ENCODE data around the gene OTOP1. TPM values are rescaled to one million over a fixed set of nuclear protein-coding genes. Genes with fewer than 3 reads are reported as not detected.

OTOP1 gene
- total RNA-seq, 4 donors from 2014 or later, result not detected

DNA sequence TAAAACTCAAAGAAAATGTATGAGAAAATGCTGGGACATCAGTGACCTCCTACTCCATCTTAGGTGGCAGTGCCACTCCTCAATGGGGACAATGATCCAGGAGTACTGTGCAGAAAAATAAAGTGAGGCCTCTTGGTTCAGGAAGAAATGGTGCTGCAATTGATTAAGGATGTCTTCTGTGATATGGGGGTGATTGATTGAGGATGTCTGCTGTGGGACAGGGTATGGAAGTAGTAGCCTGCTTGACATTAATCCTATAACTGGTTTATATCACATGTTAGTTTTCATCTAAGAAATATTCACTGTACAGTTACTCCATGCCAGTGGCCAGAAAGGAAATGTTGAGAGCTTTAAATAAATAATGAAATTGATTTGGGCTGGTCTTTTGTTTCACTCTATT is 20.5 kb downstream of the OTOP1 start:
- no peak overlapping the region for H3K4me3 ChIP-seq
- H3K36me3 ChIP-seq, result no peaks in the 10 kb centered on the region
- in situ Hi-C loops (cut with MboI; ENCODE audit: low sequenced_read_pairs in 4 of 4), result no loop called here
- no peak overlapping the region for H3K27ac ChIP-seq
- H3K4me1 ChIP-seq, result no peaks in the 10 kb centered on the region
- DNase-seq (no peak), ATAC-seq (no peak)
- TF ChIP-seq, protein P1, sequence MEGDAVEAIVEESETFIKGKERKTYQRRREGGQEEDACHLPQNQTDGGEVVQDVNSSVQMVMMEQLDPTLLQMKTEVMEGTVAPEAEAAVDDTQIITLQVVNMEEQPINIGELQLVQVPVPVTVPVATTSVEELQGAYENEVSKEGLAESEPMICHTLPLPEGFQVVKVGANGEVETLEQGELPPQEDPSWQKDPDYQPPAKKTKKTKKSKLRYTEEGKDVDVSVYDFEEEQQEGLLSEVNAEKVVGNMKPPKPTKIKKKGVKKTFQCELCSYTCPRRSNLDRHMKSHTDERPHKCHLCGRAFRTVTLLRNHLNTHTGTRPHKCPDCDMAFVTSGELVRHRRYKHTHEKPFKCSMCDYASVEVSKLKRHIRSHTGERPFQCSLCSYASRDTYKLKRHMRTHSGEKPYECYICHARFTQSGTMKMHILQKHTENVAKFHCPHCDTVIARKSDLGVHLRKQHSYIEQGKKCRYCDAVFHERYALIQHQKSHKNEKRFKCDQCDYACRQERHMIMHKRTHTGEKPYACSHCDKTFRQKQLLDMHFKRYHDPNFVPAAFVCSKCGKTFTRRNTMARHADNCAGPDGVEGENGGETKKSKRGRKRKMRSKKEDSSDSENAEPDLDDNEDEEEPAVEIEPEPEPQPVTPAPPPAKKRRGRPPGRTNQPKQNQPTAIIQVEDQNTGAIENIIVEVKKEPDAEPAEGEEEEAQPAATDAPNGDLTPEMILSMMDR (IDR thresholded peaks at IDR 0.05 in 4 of 5, conservative IDR thresholded peaks at IDR 0.05 in 1 of 5), result no peak
- no peak for TF ChIP-seq POLR2A (IDR thresholded peaks at IDR 0.05)
- no peaks in the 10 kb centered on the region for H3K9me3 ChIP-seq
- intact Hi-C loops (cut with DNase I; ENCODE audit: low total_unique reads), result no loop called here
- H3K27me3 ChIP-seq, result peaks cover 0 to 10% (median 4%) of the 10 kb centered on the region in 3 donors

DNA sequence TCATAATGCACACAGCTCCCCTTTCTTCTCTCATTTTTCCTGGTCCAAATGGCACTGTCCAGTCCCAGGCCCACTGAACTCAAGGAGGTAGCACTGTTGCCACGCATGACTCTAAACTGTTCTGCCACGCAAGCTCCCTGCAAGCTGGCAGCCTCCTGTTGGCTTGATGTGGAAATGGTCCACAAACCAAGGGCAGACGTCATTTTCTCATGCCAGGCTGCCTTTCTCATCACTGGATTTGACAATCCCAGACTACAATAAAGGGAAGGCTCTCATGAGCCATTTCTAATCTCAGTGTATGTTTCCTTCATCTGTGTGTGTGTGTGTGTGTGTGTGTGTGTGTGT is 22.4 kb downstream of the OTOP1 start:
- TF ChIP-seq, protein P1 (IDR thresholded peaks at IDR 0.05 in 4 of 5, conservative IDR thresholded peaks at IDR 0.05 in 1 of 5), result no peak
- no peak for TF ChIP-seq POLR2A (IDR thresholded peaks at IDR 0.05)
- no peak for ATAC-seq
- H3K27me3 ChIP-seq, result peaks cover 0 to 4% (median 4%) of the 10 kb centered on the region in 3 donors
- no peaks in the 10 kb centered on the region for H3K4me1 ChIP-seq
- no peaks in the 10 kb centered on the region for H3K9me3 ChIP-seq
- intact Hi-C loops (cut with DNase I; ENCODE audit: low total_unique reads) (no loop called here), in situ Hi-C loops (cut with MboI; ENCODE audit: low sequenced_read_pairs in 4 of 4) (no loop called here)
- H3K36me3 ChIP-seq, result no peaks in the 10 kb centered on the region
- no peak for DNase-seq
- no peak overlapping the region for H3K4me3 ChIP-seq
- H3K27ac ChIP-seq, result no peak overlapping the region

DNA sequence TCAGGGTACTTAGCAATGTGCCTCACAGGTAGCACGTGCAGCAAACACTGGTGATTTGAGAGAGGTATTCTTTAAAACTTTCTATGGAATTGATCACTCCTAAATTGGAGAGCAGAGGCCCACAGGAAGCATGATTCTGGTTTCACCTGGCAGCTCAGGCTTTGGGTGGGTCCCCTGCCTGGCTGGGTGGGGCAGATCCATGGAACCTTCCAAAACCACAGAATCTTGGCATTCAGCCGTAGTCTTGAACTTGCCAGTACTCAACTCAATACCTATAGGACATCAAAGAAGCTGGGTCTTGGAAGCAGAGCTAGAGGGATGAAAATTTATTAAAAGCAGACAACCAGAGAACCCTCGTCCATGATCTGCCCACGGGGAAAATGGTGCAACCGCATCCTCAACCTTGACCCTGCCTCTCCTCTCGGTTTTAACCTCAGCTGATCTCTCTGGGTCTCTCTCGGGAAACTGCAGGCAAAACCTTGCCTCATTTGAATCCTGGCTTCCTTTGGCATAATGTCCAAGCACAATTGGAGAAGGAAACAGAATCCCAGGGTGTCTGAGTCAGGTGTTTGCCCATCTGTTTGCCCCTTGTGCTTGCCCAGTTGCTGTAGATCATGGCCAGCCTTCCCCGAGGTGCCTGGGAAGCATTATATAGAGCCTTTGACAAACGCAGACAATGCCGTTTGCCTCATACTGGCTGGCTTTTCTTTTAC is 22.9 kb downstream of the OTOP1 start:
- no peak for DNase-seq
- intact Hi-C loops (cut with DNase I; ENCODE audit: low total_unique reads), result no loop called here
- Histone ChIP-seq H3K4me1 (no peaks in the 10 kb centered on the region), H3K36me3 (no peaks in the 10 kb centered on the region), H3K27me3 (peaks cover 0 to 4% (median 4%) of the 10 kb centered on the region in 3 donors), H3K4me3 (no peak overlapping the region), H3K27ac (no peak overlapping the region), H3K9me3 (no peaks in the 10 kb centered on the region)
- ATAC-seq, result no peak
- TF ChIP-seq, protein P1 (IDR thresholded peaks at IDR 0.05 in 4 of 5, conservative IDR thresholded peaks at IDR 0.05 in 1 of 5), result no peak
- no peak for TF ChIP-seq POLR2A (IDR thresholded peaks at IDR 0.05)
- in situ Hi-C loops (cut with MboI; ENCODE audit: low sequenced_read_pairs in 4 of 4), result no loop called here

DNA sequence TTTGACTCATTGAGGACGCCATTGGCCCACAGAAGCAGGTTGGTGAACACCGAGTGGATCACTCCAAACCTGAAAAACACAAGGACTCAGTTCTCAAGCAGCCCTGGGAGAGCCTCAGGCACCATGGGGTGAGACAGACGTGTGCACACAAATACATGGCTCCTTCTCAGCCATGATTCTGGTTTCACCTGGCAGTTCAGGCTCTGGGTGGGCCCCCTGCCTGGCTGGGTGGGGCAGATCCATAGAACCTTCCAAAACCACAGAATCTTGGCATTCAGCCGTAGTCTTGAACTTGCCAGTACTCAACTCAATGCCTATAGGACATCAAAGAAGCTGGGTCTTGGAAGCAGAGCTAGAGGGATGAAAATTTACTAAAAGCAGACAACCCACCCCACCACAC is 24.2 kb downstream of the OTOP1 start:
- no peak overlapping the region for H3K4me3 ChIP-seq
- H3K27me3 ChIP-seq, result no peaks in the 10 kb centered on the region
- no peaks in the 10 kb centered on the region for H3K9me3 ChIP-seq
- ATAC-seq (no peak), DNase-seq (no peak)
- H3K36me3 ChIP-seq, result no peaks in the 10 kb centered on the region
- intact Hi-C loops (cut with DNase I; ENCODE audit: low total_unique reads) (no loop called here), in situ Hi-C loops (cut with MboI; ENCODE audit: low sequenced_read_pairs in 4 of 4) (no loop called here)
- no peak overlapping the region for H3K27ac ChIP-seq
- TF ChIP-seq, protein P1 (IDR thresholded peaks at IDR 0.05 in 4 of 5, conservative IDR thresholded peaks at IDR 0.05 in 1 of 5), result no peak
- no peak for TF ChIP-seq POLR2A (IDR thresholded peaks at IDR 0.05)
- H3K4me1 ChIP-seq, result no peaks in the 10 kb centered on the region

DNA sequence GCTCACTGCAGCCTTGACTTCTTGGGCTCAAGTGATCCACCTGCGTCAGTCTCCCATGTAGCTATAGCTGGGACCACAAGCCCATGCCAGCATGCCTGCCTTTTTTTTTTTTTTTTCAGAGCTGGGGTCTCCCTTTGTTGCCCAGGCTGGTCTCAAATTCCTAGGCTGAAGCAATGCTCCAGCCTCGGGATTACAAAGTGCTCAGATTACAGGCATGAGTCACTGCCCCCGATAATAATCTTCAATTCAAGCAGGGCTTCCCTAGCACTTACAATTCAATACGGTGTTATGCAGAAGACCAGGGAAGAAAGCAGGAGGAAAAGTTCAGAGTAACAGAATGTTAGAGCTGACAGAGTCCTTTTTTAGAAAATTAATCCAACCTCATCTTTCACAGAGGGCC is 26.1 kb downstream of the OTOP1 start:
- in situ Hi-C loops (cut with MboI; ENCODE audit: low sequenced_read_pairs in 4 of 4) (no loop called here), intact Hi-C loops (cut with DNase I; ENCODE audit: low total_unique reads) (no loop called here)
- Histone ChIP-seq H3K27me3 (no peaks in the 10 kb centered on the region), H3K4me1 (no peaks in the 10 kb centered on the region), H3K36me3 (no peaks in the 10 kb centered on the region), H3K27ac (no peak overlapping the region), H3K9me3 (no peaks in the 10 kb centered on the region), H3K4me3 (no peak overlapping the region)
- no peak for ATAC-seq
- no peak for DNase-seq
- TF ChIP-seq, protein P1 (IDR thresholded peaks at IDR 0.05 in 4 of 5, conservative IDR thresholded peaks at IDR 0.05 in 1 of 5), result no peak
- TF ChIP-seq POLR2A (IDR thresholded peaks at IDR 0.05), result no peak
